NCI-H2081 treated with DMSO at 0.1 percent for 48 hours (cell line): ENCODE results near the gene SOX2.

Source experiments
- DNase-seq: peaks from one replicate; lab custom pipeline; 2025; lab: John Stamatoyannopoulos, UW

The SOX2 gene

DNA sequence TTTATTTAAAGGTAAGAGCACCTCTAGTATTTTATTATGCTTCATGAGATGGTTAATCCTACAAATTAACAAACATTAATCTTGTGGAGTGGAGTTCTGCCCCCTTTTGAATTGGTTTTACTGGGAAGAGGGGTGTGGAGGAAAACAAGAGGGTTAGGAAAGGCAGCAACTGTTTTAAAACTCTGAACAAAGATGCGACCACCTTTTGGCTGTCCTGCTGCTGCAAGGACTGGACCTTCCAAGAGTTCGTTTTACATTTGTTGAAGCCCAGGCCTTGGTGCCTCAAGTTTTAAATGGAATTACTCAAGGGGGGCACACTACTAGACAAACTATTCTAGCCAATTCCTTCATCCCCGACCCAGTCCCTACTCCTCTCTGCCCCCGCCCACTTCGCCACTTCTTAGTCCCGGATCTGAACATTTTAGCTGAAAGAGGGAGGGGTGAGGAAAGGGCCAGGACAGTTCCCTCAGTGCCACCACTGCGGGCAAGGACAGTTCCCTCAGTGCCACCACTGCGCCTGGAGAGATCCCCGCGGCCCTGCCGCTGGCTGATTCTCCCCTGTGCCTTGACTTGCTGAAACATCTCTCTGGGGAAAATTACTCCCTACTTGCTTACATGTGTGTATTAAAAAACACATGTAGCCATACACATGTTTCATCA, 11.2 kb downstream of the SOX2 start:
- no peak for DNase-seq

- DNase-seq, result no peak
These were observed 12.0 kb downstream of the SOX2 start for GRCh38 chr3:181723625-181724191.

DNA sequence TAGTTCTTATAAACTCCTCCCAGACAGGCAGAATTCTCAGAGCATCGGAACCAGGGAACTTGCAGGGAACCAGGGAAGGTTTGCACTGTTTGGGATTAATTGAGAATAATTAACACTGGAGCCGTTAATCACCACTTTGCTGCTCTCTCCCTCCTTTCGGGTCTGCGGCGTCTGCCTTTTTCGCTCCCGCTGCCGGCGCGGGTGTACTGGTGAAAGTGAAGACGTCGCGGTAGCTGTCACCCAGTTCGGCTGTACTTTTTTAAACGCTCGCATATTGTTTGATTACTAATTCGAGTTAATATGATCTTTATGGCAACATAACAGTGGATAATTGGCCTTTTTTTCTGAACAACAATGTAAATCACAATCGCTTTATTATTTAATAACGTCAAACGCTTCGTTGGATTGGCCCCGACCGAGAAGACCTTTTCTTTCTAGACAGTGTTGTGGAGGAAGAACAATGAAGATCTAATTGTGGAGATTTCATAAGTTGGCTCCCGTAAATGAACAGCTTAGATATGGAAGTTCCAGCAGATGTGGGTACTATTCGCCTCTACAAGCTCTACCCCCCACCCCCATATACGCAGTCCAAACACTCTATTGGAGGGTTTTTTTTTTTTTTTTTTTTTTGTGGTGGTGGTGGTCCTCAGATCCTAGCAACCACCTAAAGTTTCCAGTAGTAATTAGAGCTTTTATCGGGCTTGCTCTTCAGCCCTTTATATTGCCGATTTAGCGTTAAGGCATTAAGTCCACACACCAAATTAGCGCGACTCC, 12.7 kb downstream of the SOX2 start:
- no peak for DNase-seq

DNA sequence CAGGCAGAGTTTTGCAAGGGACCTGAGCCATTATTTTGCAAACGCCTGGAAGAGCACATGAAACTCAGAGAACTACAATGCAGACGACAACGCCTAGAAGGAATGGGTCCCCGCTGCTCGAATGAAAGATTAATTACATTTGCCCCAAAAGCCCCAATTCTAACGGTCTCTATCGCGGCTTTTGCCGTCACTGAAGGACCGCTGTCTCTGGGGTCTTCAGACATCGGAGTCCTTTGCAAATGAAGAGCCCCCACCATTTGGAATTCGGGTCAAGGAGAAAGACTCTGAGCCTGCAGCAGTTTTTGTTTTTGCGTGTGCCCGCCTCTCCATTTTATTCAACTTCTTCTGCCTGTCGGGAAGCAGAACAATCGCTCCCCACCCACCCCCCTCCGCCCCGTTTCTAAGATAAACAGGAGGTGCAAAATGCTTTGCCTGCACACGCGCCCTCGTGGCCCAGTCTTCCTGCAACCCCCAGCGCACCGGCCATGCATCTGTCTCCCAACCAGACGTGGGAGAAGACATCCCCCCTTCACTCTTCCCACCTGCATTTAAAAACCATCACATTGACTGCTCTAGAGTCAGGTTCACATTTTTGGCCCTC, 13.5 kb downstream of the SOX2 start:
- no peak for DNase-seq

GRCh38 chr3:181725830-181726229, 14.1 kb downstream of the SOX2 start:
- no peak for DNase-seq

DNA sequence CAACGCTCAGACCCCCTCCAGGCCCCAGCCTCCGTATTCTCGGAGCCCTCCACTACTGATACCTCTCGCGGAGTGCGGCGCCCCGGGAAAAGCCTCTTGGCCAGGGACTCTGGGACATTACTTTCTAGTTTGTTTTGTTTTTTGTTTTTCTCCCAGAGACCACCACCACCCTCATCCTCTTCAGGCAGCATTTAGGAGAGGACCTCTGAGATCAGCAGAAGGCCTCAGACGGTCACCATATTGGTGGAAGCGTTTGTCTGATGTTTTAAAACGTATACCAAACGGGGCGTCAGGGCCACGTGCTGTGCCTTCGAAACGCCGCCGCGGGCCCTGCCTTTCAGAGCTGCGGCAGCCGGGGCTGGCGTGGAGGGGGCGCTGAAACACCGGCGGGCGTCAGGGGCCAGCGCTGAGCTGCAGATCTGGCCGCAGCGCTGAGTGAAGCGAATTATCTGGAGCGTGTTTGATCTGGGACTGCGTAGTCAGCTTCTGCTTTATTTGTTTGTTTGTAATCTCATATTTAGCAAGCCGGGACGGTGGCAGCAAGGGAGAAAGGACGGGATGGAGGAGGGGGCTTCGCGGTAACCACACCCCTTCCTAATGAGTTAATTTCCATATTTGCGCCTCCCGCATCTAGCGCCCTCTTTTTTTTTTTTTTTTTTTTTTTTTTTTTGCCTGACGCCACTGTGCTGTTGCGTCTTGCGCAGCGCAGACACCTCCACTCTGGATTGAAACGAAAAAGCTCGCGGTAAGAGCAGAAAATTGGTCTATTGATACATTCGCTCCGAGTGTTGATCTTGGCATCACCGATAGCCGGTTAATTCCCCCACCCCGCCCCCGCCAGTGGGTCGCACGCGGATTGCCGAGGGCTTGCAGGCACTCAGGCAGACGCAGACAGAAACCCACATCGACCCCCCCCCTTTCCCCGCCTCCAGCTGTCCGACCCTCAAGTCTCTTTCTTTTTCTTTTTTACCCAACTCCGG, 14.9 kb downstream of the SOX2 start:
- peak; percentile 77 for DNase-seq

DNA sequence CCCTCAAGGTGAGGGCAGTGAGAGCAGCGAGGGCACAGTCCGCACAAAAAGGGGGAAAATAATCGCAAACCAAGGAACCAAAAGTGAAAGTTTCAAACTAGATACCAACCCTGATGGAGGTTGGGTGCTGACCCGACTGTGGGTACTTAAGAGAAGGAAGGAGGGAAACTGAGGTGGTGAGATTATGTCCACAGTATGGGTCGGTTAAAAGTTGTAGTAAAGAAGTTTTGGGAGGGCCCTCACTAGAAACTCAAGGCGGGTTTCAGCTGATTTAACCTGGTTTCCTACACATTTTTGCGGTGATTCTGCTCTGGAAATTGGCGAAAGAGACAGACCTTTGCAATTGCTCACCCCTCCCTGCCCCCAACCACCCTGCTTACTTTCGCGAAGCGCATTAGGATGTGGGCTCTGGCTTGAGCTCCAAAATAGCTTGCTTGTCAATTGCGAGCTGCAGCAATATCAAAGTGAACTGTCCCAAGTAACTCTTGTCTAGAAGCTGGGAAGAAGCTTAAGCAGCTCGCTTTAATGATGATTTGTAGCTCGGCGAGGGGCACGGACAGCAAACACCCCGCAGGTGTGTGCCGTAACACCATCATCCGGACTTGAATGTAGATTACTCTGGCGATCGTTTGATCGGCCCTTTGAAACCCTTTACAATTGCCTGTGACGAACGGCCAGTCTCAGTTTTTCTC, 15.8 kb downstream of the SOX2 start:
- DNase-seq, result peak; percentile 42

DNA sequence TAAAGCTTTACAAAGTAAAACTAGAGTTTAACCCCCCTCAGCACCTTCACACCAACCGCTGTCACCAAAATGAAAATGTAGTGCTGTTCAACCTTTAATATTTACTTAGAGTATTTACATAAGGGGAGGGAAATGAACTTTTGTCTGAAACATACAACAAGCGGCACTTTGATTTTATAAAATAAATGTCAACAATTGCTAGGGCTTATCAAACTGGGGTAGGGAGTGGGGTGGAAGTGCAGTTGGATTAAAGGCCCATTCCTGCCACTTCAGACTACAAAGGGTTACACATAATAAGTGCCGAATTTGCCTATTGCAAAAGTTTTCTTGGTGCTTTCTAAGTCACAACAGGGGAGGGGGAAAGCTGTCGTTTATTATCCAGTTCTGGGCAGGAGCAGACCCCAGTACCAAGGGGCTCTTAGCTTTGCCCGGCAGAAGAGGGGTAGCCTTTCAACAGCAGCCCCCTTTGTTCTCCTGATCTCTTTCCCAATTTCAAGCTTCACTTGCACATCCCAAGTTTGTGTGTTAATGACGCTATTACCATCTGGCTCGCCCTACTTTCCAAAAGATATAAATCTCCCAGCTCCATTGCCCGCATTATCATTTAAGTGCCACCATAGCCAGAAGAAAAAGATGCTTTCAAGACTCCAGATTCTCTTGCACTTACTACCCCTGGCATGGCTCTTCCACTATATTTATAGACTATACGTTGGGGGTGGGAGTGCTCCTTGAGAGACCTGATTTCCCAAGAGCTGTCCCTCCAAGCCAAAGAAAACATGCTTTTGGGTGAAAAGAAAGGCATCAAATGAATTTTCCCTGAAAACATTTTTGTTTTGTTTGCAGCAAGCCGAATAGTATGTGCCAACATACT, 17.0 kb downstream of the SOX2 start:
- no peak for DNase-seq

DNA sequence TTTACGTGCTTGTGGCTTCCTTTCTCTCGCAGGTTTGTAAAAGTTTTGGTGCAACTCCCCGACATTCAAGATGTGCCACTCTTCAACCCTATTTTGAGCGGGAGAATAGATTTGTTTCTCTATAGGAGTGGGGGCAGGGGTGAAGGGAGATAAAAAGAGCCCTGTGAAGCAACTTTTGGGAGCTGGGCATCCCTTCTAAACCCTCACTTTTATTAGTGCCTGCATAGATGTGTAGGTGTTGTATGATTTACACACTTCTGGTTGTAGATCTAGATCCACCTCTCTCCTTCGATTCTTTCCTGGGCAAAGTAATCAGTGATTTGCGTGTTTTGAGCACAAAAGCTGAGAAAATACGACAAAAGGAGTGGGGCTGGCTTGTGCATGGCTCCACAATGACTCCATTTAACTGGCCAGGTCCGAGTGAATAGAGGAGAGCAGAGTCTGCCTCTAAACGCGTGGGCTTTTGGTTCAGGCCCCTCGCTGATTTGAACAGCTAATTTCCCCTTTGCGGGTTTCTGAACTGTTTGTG, 17.7 kb downstream of the SOX2 start:
- no peak for DNase-seq

DNA sequence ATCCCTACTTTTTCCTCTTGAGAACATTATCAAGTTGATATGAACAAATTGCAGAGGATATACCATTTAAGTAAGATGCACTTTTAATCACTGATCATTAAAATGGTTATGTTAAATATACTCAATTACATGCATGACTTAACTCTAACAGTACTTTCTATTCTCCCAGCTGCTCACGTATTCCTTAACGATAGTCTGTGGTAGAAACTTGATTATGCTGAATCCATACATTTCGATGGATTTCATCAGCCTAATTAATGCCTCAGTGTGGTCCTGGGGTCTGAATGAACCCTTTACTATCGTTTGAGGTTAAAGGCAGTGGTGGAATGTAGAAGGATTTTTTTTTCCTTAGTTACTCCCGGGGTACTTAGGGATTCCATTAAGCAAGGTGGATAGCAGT, 18.6 kb downstream of the SOX2 start:
- no peak for DNase-seq

DNA sequence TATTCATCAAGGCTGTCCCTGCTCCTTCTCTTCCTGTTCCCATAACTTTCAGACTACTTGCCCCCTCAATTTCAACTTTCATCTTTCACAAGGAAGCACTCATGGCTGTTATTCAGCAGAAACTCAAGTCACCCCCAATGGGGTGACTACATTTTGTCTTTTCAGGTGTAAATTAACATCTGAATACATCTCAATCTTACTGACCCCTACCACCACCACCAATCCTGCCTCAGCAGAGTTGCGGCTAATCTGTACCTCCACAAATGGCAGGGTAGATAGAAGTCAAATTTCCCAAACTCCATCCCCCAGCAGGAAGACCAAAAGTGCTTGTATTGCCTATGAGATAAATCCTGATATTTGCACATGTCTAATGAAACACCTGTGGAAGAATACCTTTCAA, 19.2 kb downstream of the SOX2 start:
- DNase-seq, result no peak

- no peak for DNase-seq
These were observed 24.2 kb downstream of the SOX2 start for GRCh38 chr3:181735911-181736310.

- no peak for DNase-seq
These were observed 26.8 kb downstream of the SOX2 start for GRCh38 chr3:181738551-181738950.

DNA sequence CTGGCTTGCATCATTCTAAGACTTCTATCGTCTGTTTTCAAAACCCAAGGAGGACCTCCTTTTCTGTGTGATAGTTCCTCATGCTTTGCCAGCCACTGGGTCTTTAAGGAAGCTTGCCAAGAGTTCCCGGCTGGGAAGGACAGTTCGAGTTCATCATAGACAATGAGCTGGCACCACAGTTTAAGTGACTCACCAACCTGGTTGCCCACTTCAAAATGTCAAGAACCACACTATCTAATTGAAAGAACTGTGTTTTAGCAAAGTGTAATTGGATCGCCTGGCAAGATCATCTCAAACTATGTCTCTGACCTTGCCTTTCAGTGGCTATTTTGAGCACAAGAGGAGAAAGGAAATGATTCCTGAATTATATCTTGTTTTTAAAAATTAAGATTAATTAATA, 27.9 kb downstream of the SOX2 start:
- no peak for DNase-seq

- DNase-seq, result no peak
These were observed 29.7 kb downstream of the SOX2 start for GRCh38 chr3:181741417-181741816.

DNA sequence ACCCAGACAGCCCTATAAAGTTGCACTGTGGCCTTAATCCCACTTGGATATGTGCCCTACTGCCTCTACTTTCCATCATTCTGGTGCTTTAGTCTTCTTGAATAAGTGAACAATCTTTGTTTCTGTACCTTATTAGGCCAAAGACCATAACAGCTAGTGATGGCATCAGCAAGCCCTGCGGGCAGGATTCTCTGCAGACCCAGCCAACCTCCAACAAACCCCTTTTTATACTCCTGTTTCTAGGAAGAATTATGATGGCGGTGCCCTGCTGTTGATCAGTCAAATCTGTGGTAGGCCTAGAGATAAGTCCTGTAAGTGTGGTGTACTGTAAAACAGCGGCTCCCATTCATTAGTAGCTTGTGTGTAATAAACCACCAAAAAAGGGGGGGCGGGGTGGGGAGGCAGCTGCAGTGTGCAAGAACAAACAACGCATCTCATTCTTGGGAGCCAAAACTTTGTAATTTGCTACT, 40.5 kb downstream of the SOX2 start:
- DNase-seq, result peak; percentile 58

GRCh38 chr3:181753391-181753790, 41.7 kb downstream of the SOX2 start:
- DNase-seq, result peak; percentile 33

DNA sequence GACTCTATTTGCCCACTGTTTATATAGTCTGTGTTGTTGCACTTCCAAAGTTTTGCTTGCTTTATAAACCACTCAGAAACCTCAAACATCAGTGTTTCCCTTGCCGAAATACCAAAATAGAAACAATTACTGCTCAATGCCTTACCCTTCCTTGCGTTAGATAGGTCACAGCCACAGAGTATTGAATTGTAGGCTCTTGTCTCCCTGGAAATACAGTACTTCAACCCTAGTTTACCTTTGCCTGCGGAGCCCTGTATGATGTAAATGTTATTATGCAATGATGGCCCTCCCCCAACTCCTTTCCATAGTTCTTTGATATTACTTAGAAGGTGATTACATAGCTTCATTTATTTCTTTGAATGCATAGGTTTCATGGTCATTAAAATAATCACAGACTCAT, 44.2 kb downstream of the SOX2 start:
- peak; percentile 44 for DNase-seq

DNA sequence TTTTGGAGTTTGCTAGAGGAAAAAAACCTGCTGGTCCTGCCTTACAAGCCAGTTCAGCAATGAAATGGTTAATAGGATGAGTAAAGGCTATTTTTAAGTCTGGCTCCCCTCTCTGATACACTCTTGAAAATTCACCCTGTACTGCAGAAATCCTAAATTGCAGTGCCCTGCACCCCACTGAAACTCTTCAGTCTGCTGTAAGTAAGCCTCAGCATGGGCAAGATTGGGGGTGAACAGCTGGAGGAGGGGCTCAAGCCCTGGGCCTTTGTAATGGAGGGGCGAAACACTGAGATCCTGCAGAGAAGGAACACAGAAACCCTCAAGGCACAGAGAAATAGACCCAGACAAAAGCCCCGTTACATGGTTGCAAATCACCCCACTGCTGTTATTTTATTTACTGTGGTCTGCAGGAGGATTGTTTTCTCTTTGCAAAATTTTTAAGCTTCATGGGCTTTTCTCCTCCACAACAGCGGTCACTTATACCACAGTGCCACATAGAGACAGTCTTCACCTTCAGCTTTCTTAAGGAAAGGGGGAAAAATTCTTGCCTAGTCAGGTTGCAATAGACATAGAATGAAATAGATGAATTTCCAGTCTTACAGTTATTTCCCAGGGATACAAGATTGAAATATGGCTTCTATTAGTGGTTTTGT, 45.0 kb downstream of the SOX2 start:
- DNase-seq, result no peak
